HG03457 (cell line): ENCODE results near the gene PRMT7.

Experiments used
- ATAC-seq: cut with Tn5 transposase; IDR thresholded peaks from one replicate; pipeline ENCODE4 v1.9.1; 2021; ENCODE audit warnings: moderate number of reproducible peaks; ENCODE audit not compliant: unreplicated experiment

The PRMT7 gene

GRCh38 chr16:68345958-68346635 is 35.3 kb downstream of the PRMT7 start:
- ATAC-seq = no peak

- no peak for ATAC-seq
Observed at GRCh38 chr16:68346892-68347480, 36.2 kb downstream of the PRMT7 start.

- ATAC-seq = no peak
Observed at GRCh38 chr16:68347605-68348004, 36.8 kb downstream of the PRMT7 start.

DNA sequence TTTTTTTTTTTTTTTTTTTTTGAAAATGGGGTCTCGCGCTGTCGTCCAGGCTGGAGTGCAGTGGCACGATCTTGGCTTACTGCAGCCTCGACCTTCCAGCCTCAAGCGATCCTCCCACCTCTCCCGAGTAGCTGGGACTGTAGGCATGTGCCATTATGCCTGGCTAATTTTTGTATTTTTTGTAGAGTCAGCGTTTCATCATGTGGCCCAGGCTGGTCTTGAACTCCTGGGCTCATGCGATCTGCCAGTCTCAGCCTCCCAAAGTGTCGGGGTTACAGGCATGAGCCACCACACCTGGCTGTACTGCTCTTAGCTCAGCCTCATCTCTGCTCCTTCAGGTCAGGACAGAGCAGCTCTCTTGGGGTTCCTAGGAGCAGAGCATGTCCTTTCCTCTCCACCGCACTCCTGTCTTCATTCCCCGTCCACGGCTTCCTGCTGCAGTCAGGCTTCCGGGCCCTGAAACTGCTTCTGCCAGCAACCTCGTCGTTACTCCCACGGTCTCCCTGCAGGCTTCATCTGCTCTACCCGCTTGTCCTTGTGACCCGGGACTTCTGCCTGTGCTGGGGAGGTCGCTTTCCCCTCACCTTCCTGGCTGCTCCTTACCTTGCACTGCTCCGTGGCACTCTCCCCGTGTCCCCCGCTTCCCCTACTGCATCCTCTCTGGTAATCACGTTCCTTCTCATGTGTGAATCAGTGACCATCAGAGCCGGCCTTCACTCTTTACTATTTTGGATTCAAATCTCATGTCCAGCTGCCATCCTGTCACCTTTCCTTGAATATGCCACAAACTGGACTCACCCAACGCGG is 38.0 kb downstream of the PRMT7 start:
- no peak for ATAC-seq

DNA sequence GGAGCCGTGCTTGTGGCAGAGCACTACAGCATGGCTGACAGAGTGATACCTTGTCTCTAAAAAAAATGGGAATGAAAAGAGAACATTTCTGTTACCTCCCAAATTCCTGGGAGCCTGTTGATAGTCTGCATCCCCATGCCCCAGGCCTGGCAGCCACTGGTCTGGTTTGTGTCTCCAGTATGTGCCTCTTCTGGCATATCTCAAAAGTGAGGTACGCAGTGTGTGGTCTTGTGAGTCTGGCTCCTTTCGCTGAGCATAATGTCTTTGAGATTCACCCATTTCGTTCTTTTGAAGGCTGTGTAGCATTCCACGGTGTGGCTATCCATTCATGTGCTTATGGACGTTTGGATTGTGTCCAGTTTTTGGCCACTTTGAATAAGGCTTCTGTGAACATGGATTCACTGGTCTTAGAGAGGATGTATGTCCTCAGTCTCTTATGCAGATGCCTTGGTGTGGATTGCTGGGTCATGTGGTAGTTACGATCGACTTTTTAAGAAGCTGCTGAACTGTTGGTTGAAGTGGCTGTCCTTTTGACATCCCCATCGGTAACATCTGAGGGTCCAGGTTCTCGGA is 39.1 kb downstream of the PRMT7 start:
- no peak for ATAC-seq

- ATAC-seq = no peak
Observed at GRCh38 chr16:68350813-68351350, 40.1 kb downstream of the PRMT7 start.

- no peak for ATAC-seq
Observed at GRCh38 chr16:68351463-68351862, 40.6 kb downstream of the PRMT7 start.

DNA sequence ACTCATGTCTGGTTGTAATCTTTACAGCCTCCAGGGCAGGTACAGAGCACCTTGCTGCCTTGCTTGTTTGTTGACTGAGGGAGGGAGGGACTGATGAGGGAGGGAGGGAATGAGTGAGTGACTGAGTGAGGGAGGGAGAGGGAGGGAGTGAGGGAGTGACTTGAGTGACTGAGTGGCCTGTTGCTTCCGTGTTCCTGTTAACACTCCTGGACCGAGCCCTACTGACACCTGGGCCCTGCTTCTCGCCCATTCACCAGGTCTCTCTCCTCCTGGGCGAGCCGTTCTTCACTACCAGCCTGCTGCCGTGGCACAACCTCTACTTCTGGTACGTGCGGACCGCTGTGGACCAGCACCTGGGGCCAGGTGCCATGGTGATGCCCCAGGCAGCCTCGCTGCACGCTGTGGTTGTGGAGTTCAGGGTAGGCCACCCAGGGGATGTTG is 41.2 kb downstream of the PRMT7 start:
- no peak for ATAC-seq

DNA sequence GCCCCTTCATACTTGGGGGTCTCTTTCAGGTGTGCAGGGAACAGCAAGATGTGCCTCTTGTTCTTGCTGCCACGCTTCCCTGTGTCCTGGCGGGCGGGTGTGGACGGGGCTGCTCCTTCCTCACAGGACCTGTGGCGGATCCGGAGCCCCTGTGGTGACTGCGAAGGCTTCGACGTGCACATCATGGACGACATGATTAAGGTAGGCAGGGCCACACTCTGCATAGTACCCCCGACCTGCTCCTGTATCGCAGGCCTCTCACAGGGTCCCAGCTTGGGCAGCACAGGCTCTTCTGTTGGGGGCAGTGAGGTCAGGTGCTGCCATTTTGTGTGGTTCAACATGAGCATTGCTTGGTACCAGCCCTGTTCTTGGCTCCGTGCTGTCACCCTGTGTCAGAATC is 42.5 kb downstream of the PRMT7 start:
- no peak for ATAC-seq

GRCh38 chr16:68354816-68355215 is 44.0 kb downstream of the PRMT7 start:
- no peak for ATAC-seq

- peak; percentile 8 for ATAC-seq
Observed at GRCh38 chr16:68355447-68356248, 44.8 kb downstream of the PRMT7 start.

GRCh38 chr16:68356249-68356918 is 45.6 kb downstream of the PRMT7 start:
- ATAC-seq = peak; percentile 72

- ATAC-seq = no peak
Observed at GRCh38 chr16:68356919-68357286, 46.1 kb downstream of the PRMT7 start.

GRCh38 chr16:68357521-68357922 is 46.7 kb downstream of the PRMT7 start:
- no peak for ATAC-seq

DNA sequence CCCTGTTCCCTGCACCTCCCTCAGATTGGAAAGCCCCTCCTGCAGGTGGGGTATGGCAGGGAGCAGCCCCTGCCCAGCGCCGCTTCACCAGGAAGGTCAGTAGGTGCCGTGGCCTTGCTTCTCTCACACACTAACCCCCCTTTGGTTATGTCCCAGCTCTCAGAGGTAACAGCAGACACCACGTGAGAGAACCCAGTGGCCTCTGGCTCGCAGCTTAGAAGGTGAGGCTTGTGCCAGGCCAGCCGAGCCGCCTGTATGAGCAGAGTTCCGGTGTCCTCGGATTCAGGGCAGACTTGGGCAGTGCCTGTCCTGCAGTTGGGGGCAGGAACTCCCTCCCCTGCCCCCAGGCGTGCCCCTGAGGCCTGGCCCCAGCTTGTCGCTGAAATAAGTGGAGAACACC is 47.1 kb downstream of the PRMT7 start:
- ATAC-seq = no peak

DNA sequence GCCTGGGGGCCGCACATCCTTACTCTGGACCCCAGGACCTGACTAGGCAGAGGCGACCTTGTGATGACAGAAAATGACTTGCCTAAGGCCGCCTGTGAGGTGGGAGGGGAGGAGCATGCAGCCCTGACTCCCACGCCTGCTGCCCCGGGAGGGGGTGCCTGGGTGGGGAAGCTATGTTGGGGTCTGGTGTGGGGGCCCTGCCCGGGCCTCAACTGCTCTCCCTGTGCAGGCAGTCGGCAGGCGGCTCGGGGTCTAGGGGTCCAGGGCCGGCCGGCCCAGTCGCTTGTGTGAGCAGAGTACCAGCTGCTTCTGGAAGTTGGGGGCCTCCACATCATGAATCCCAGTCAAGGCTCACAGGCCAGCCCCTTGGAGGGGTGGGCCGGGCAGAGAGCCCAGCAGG is 48.1 kb downstream of the PRMT7 start:
- no peak for ATAC-seq

GRCh38 chr16:68359398-68360191 is 48.8 kb downstream of the PRMT7 start:
- no peak for ATAC-seq

- ATAC-seq = no peak
Observed at GRCh38 chr16:68360547-68360946, 49.7 kb downstream of the PRMT7 start.

- ATAC-seq = no peak
Observed at GRCh38 chr16:68360956-68361355, 50.1 kb downstream of the PRMT7 start.
